GM21717 (cell line): ENCODE measurements around the gene MSI1.
A peak's percentile ranks its signal among the peaks of the same experiment; 100 is the strongest.

Experiments used
- ATAC-seq: cut with Tn5 transposase; IDR thresholded peaks from one replicate; pipeline ENCODE4 v1.9.1; 2021; ENCODE audit warnings: mild to moderate bottlenecking, moderate library complexity; ENCODE audit not compliant: unreplicated experiment

The MSI1 gene

GRCh38 chr12:120324841-120325417, 44.0 kb downstream of the MSI1 start:
- ATAC-seq, result no peak

GRCh38 chr12:120323772-120324171, 45.2 kb downstream of the MSI1 start:
- ATAC-seq, result no peak

DNA sequence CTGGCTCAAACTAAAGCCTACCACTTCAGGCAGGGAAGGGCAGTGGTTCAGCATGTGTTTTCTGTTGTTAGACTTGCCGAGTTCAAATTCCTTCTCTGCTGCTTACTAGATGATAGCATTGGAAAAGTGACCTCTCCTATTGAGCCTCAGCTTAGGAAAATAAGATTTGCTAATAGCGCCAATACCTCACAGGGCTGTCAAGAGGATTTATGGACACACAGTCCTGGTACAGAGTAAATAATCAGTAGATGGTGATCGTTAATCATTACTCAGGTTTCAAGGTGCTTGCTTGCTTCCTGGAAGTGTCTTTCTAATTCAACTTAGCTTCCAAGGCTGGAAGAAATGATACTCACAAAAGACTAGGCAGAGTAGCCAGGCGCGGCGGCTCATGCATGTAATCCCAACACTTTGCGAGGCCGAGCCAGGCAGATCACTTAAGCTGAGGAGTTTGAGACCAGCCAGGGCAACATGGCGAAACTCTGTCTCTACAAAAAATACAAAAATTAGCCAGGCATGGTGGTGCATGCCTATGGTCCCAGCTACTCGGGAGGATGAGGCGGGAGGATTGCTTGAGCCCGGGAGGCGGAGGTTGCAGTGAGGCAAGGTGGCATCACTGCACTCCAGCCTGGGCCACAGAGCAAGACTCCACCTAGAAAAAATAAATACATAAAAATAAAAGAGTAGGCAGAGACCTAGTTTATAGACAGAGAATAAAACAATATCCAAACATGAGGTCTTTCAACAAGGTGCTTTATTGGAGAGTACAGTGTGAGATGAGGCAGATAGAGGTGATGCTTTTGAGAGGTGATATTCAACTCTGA, 47.4 kb downstream of the MSI1 start:
- ATAC-seq, result no peak

DNA sequence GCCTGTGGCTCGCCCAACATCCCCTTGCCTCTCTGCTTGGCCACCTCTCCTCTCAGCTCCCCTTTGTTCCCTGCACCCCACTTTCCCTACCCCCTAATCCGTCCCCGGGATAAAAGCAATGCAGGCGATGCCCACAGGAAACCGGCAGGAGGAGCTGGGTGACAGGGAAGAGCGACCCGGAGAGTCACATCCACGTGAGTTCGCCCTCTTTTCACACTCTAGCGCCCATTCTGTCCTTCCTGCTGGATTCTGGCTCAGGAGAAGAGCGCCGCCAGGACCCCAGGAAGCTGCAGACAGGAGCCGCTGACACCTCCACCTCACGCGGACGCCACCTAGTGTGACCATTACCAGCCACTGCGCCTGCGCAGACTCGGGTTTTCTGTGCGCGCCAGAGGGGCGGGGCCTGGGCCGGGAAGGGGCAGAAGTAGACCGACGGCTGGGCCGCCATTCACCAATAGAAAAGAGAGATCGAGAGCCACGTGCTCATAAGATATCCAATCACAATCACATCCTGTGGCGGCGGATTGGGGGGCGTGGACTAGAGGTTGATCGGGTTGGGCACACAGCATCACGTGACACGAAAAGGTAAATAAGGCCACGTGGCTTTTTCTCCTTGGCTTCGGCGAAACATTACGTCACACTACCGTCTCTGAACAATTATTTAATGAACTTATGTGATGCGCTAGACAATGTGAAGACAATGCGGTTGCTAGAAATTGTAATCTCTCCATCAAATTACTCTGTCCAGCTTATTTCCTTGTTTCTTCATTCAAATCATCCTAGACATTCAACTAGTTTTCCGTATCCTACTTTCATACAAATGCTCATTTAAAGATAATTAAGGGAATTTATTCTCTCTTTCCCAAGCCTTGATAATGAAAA, 51.5 kb downstream of the MSI1 start:
- peak; percentile 97 for ATAC-seq

- no peak for ATAC-seq
Observed at GRCh38 chr12:120316798-120317223, 52.2 kb downstream of the MSI1 start.

- no peak for ATAC-seq
Observed at GRCh38 chr12:120314220-120314619, 54.7 kb downstream of the MSI1 start.

DNA sequence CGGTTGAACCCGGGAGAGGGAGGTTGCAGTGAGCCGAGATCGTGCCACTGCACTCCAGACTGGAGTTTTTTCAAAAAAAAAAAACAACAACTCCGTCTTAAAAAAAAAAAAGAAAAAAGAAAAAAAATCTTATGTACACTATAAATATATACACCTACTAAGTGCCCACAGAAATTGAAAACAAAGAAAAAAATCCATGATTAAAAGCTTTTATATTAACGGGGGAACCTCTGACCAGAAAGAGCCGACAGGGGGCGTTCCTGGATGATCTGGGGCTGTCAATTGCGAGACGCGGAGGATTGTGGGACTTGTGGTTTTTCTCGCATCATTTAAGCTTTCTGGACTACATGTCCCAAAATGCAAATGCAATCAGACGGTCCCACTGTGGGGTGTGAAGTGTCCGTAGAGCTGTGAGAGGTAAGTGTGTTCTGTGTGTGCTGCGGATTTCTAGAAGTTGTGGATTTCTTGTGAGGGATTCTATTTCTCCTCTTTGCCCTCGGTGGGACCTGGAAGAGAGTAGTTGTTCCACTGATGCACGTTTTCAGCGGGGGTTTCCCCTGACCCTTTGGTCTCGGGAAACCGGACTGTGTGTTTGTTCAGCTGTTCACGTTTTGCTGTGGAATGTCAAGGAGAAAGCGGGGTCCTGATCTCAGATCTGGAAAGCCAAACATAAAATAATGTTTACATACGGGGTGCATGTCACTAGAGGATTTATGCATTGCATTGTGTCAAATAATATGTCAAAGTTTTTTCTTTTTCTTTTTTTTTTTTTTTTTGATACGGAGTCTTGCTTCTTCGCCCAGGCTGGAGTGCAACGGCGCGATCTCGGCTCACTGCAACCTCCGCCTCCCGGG, 66.8 kb downstream of the MSI1 start, which contains the start of gene SIRT4:
Gene SIRT4 (plus strand): TSS at position 360 of the 854 bp plus-strand sequence. CDS start 1,241 bp downstream, outside the sequence.
- ATAC-seq, result peak; percentile 95

- peak; percentile 44 for ATAC-seq
Observed at GRCh38 chr12:120292661-120293531, 76.1 kb downstream of the MSI1 start, which contains the start of gene RNU4-1. TSS of gene RNU4-1 (minus strand) at chr12:120293237.

DNA sequence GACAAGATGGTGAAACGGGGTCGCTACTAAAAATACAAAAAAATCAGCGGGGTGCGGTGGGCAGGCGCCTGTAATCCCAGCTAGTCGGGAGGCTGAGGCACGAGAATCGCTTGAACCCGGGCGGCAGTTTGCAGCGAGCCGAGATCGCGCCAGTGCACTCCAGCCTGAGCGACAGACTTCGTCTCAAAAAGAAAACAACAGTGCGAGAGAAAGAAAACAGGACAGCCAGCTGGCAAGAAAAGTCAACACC, 76.6 kb downstream of the MSI1 start:
- peak; percentile 16 for ATAC-seq
